ENCODE measurements around the gene FYN.

Gene FYN

DNA sequence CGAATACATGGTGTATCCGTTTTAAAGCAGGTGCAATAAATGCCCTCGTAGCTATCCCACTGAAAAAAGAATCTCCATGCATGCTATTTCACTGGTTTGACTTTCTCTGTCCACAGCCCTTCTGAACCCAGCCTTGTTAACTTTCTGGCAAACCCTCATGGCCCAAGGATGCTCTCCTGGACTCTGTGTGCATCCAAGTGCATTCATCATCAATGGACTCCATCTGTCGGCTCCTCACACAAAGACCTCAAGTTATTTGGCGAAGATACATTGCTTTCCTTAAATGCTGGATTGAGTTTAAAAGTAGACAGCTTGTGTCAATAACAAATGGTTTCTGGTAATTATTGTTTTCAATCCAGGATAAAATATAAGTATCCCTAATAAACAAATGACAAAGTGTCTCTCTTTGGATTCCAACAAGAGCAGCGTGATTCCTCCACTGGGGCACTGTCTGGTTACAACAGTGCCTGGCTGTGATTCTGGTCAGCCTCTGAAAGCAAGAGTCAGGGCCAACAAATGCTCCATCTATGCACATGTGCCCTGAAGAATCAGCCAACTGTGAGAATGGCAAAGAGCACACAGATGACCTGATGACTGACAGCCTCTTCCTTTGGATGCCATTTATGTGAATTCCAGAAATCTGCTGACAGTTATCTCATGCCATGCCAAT, 55.7 kb downstream of the FYN start:
- H3K27me3 ChIP-seq (ENCODE audit: control insufficient read depth, insufficient read depth, low read length), result no peaks in the 10 kb centered on the region
- H3K9ac ChIP-seq (ENCODE audit: low read depth, low read length), result no peak overlapping the region
- peaks cover 17% of the 10 kb centered on the region for H3K36me3 ChIP-seq (ENCODE audit: control insufficient read depth, insufficient read depth, low read length)
- peaks cover 6% of the 10 kb centered on the region for H3K4me1 ChIP-seq (ENCODE audit: control insufficient read depth, insufficient read depth, low read length)
- no peak overlapping the region for H3K4me3 ChIP-seq (ENCODE audit: low read depth, low read length)
- H3K27ac ChIP-seq (ENCODE audit: low read depth, low read length), result no peak overlapping the region
- no peaks in the 10 kb centered on the region for H3K9me3 ChIP-seq (ENCODE audit: control insufficient read depth, insufficient read depth, low read length)

DNA sequence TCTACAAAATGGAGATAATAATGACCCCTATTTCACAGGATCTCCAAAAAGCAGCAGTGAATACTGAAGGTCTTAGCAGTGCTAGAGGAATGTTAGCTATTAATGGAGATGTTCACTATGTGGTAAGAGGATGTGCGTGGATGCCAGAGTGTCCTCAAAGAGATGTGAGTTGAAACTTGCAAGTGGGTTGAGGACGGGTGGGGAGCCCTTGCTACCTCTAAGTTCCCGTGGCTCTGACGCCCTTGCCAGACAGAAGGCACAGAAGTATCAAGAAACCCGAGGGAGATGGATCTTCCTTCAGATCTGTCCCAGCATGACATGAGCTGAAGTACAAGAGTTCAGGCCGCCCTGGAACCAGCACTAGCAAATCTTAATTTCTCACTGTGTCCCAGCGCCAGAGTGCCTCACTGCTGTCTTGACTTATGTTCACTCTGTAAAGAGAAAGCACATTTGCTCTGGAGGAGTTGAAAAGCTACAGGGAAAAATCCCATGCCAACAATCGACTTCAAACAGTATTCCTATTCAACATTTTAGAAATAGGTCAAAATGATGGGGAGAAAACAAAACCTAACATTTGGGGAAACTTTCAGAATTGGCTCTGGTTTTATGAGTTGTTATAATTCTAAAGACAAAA, 59.5 kb downstream of the FYN start:
- H3K36me3 ChIP-seq (ENCODE audit: control insufficient read depth, insufficient read depth, low read length), result peaks cover 11% of the 10 kb centered on the region
- no peaks in the 10 kb centered on the region for H3K9me3 ChIP-seq (ENCODE audit: control insufficient read depth, insufficient read depth, low read length)
- no peak overlapping the region for H3K4me3 ChIP-seq (ENCODE audit: low read depth, low read length)
- no peak overlapping the region for H3K9ac ChIP-seq (ENCODE audit: low read depth, low read length)
- no peak overlapping the region for H3K27ac ChIP-seq (ENCODE audit: low read depth, low read length)
- peaks cover 12% of the 10 kb centered on the region for H3K4me1 ChIP-seq (ENCODE audit: control insufficient read depth, insufficient read depth, low read length)
- H3K27me3 ChIP-seq (ENCODE audit: control insufficient read depth, insufficient read depth, low read length), result no peaks in the 10 kb centered on the region

DNA sequence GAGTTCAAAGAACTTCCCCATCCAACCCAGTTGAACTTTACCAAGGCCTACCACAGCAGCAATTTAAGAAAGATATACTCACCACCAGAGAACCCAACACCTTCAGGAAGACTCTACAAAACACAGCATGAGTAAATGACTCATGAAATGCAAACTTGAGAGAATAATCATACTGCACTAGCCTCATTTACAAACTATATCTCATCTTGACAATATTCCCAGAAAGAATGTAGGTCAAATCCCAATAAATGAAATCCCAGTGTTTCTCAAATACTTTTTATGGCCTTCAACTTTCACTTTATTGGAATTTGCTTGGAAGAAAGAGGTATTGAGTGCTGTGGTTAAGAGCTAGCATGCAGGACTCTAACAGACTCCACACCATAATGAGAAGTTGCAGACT, 60.0 kb downstream of the FYN start:
- Histone ChIP-seq H3K9me3 (ENCODE audit: control insufficient read depth, insufficient read depth, low read length) (no peaks in the 10 kb centered on the region), H3K9ac (ENCODE audit: low read depth, low read length) (no peak overlapping the region), H3K36me3 (ENCODE audit: control insufficient read depth, insufficient read depth, low read length) (peaks cover 8% of the 10 kb centered on the region), H3K4me3 (ENCODE audit: low read depth, low read length) (no peak overlapping the region), H3K27me3 (ENCODE audit: control insufficient read depth, insufficient read depth, low read length) (no peaks in the 10 kb centered on the region), H3K4me1 (ENCODE audit: control insufficient read depth, insufficient read depth, low read length) (peaks cover 12% of the 10 kb centered on the region), H3K27ac (ENCODE audit: low read depth, low read length) (no peak overlapping the region)

DNA sequence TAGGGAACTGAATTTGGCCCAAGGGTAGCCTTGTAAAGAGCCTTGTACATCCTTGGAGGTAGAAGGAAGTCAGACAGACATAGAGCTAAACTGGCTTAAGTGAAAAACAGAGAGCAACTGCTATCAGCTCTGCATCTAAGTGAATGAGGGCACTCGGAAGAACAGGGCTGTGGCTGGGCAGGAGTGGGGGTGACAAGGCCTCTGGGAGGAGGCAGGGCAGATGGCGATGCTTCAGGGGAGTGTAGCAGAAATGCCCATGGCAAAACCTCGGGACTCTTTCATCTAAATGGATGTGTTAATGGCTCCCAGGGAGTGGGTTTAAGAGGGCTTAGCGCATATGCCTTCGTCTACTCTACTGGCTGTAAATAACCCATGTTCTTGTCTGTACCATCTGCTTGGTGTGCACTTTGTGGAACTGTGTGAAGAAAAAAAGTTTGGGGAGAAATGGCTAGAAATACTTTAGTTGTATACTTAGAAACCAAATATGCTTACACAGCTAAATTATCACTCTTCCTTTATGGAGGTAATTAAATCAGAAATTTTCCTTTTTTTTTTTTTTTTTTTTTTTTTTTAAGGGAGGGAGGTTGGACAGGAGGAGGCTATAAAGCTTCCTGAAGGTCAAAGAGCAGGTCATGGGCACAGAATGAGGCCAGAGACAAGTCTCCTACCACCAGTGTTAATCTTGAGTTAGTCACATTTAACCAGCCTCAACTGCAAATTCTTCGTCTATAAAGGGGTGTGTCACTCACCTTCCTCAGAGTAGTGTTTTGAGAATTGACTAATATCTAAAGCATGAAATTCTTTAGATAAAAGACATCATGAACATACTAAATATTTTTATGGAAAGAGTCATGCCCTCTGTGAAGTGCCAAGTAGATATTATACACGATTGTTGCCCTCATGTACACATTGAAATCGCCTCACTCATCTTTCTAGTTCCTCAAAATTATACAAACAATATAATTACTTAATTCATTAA, 60.9 kb downstream of the FYN start:
- Histone ChIP-seq H3K4me1 (ENCODE audit: control insufficient read depth, insufficient read depth, low read length) (peaks cover 12% of the 10 kb centered on the region), H3K27me3 (ENCODE audit: control insufficient read depth, insufficient read depth, low read length) (no peaks in the 10 kb centered on the region), H3K4me3 (ENCODE audit: low read depth, low read length) (no peak overlapping the region), H3K27ac (ENCODE audit: low read depth, low read length) (no peak overlapping the region), H3K36me3 (ENCODE audit: control insufficient read depth, insufficient read depth, low read length) (peaks cover 8% of the 10 kb centered on the region), H3K9ac (ENCODE audit: low read depth, low read length) (no peak overlapping the region), H3K9me3 (ENCODE audit: control insufficient read depth, insufficient read depth, low read length) (no peaks in the 10 kb centered on the region)

DNA sequence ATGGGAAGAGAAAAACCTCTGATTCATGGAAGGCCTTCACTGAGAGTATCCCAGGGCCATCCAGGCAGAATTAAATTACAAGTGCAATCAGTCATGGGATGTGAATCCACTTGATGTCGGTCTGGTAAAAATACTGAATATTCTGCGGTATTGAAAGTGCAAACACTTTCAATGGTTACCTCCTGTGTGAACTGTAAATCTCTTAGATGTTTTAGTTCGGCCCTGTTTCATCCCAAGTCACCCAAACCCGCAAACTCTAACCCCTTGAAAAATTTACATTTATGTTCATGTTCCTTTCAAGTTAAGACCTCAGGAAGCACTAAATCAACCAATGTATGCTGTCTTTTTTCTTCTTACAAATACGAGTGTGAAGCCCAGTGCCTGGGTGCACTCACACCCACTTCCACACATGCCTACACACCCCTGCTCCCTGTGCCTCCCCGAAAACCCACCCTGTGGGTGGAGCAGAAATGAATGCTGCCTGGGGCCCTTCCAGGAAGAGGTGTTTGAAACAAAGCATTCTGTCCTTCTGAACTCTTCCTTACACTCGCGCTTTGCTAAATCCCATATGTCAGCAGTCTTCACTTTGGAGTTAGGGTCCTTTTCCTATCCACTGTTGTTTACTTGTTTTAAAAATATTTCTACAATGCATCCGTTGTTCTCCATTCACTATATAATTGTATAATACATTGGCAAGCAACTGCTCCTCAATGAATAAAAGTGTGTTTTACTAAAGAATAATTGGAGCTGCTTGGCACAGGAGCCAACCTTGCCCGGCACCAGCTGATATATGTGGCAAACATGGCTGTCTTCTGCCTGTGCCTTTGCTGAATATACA, 62.7 kb downstream of the FYN start:
- no peaks in the 10 kb centered on the region for H3K9me3 ChIP-seq (ENCODE audit: control insufficient read depth, insufficient read depth, low read length)
- no peak overlapping the region for H3K4me3 ChIP-seq (ENCODE audit: low read depth, low read length)
- H3K27ac ChIP-seq (ENCODE audit: low read depth, low read length), result no peak overlapping the region
- H3K9ac ChIP-seq (ENCODE audit: low read depth, low read length), result no peak overlapping the region
- peaks cover 16% of the 10 kb centered on the region for H3K4me1 ChIP-seq (ENCODE audit: control insufficient read depth, insufficient read depth, low read length)
- no peaks in the 10 kb centered on the region for H3K27me3 ChIP-seq (ENCODE audit: control insufficient read depth, insufficient read depth, low read length)
- H3K36me3 ChIP-seq (ENCODE audit: control insufficient read depth, insufficient read depth, low read length), result peaks cover 8% of the 10 kb centered on the region

DNA sequence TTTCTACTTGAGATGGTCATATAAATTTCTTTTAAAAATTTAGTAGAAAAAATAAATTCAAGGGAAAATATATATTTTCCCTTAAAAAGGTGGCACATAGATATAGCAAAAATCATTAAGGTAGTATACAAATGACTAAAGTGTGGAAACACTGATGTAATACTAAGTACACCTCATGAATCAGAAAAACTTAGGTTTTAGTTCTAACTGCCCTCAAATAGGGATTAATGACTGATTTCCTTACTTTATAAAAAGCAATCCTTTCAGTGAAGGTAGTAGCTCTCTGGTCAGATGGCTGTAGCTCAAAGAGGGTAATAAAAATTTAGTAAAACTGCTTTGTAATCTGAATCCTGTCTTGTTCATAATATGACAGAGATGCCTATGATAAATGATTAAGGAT, 63.5 kb downstream of the FYN start:
- H3K4me3 ChIP-seq (ENCODE audit: low read depth, low read length), result no peak overlapping the region

DNA sequence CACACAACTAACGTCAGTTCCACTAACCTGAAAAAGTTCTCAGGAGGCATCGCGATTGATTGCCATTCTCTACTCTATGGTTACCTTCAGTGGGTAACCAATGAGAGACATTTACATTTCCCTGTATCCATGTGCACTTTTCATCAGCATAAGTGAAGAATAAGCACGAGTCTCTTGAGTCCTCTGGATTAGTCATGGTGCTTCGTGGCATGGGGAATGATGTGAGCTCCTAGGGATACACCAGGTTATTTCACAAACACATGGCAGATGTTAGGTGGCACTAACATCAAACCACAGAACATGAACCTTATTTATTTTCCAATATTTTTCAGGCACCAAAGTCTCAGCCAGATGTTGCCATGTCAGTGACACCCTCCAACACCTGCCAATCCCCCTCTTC, 64.0 kb downstream of the FYN start:
- peaks cover 8% of the 10 kb centered on the region for H3K36me3 ChIP-seq (ENCODE audit: control insufficient read depth, insufficient read depth, low read length)
- H3K9ac ChIP-seq (ENCODE audit: low read depth, low read length), result no peak overlapping the region
- H3K4me1 ChIP-seq (ENCODE audit: control insufficient read depth, insufficient read depth, low read length), result peaks cover 16% of the 10 kb centered on the region
- H3K4me3 ChIP-seq (ENCODE audit: low read depth, low read length), result no peak overlapping the region
- H3K27me3 ChIP-seq (ENCODE audit: control insufficient read depth, insufficient read depth, low read length), result no peaks in the 10 kb centered on the region
- H3K27ac ChIP-seq (ENCODE audit: low read depth, low read length), result no peak overlapping the region
- no peaks in the 10 kb centered on the region for H3K9me3 ChIP-seq (ENCODE audit: control insufficient read depth, insufficient read depth, low read length)

More for the DNA sequence above, 63.5 kb downstream of the FYN start:
- Histone ChIP-seq H3K9me3 (ENCODE audit: control insufficient read depth, insufficient read depth, low read length) (no peaks in the 10 kb centered on the region), H3K27me3 (ENCODE audit: control insufficient read depth, insufficient read depth, low read length) (no peaks in the 10 kb centered on the region), H3K27ac (ENCODE audit: low read depth, low read length) (no peak overlapping the region), H3K9ac (ENCODE audit: low read depth, low read length) (no peak overlapping the region), H3K36me3 (ENCODE audit: control insufficient read depth, insufficient read depth, low read length) (peaks cover 8% of the 10 kb centered on the region), H3K4me1 (ENCODE audit: control insufficient read depth, insufficient read depth, low read length) (peaks cover 16% of the 10 kb centered on the region)

DNA sequence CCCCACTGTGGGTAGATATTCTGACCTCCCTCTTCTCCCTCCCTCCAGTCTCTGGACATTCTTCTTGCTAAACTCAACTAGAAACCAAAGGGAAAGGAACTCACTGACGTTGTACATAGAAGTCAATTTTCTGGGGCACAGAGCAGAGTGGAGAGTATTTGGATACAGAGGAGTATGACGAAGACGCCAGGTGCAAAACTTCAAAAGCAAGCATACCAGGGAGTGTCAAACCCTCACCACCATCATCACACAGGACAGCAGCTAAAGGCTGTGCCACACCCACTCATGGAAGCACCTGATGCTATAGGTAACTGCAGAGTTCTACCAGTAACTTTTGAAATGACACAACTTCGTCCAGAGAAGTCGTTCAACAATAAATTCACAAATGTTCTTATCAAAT, 64.8 kb downstream of the FYN start:
- no peak overlapping the region for H3K4me3 ChIP-seq (ENCODE audit: low read depth, low read length)
- H3K9ac ChIP-seq (ENCODE audit: low read depth, low read length), result no peak overlapping the region
- H3K27ac ChIP-seq (ENCODE audit: low read depth, low read length), result no peak overlapping the region
- peaks cover 3% of the 10 kb centered on the region for H3K36me3 ChIP-seq (ENCODE audit: control insufficient read depth, insufficient read depth, low read length)
- H3K9me3 ChIP-seq (ENCODE audit: control insufficient read depth, insufficient read depth, low read length), result no peaks in the 10 kb centered on the region
- peaks cover 16% of the 10 kb centered on the region for H3K4me1 ChIP-seq (ENCODE audit: control insufficient read depth, insufficient read depth, low read length)
- no peaks in the 10 kb centered on the region for H3K27me3 ChIP-seq (ENCODE audit: control insufficient read depth, insufficient read depth, low read length)

DNA sequence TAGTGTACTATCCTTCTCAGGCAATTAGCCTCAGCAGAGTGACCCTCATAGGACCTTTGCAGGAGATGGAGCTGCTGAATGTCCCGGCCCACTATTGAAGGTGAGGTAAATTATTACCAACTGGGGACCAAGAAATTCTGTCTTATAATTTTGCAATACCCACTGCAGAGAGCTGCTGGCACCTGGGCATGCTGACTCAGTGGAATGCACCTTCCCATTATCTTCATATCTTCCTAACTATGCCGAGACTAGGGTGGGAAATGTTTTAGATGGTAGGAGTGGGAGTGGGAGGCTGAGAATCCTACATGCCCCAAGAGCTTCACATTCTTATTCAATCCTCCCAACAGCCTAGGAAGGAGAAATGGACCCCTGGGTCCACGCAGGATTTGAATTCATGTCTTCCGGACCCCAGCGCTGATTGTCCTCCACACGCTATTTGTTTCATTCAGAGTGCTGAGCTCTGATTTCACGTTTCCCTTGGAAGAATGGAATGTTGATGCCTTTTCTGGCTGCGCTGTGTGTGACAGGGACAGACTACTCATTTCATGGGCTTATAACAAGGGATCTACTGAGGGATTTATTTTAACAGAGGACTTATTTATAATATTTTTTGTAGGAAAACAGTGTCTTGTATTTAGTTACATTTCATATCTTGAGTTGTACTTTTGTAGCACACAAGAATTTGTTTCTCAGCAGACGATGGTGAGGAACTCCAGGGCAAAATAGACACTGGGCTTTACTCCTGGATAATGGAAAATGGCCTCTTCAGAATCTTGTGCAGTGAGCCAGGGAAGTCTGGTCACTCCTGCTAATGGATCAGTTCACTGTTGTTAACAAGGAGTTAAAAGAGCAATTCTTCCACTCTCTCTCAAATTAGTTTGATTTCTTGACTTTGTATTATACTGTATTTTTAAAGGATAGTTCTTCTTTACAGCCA, 66.4 kb downstream of the FYN start:
- H3K36me3 ChIP-seq (ENCODE audit: control insufficient read depth, insufficient read depth, low read length), result no peaks in the 10 kb centered on the region
- no peaks in the 10 kb centered on the region for H3K27me3 ChIP-seq (ENCODE audit: control insufficient read depth, insufficient read depth, low read length)
- H3K9ac ChIP-seq (ENCODE audit: low read depth, low read length), result no peak overlapping the region
- no peak overlapping the region for H3K27ac ChIP-seq (ENCODE audit: low read depth, low read length)
- no peak overlapping the region for H3K4me3 ChIP-seq (ENCODE audit: low read depth, low read length)
- peaks cover 4% of the 10 kb centered on the region; the same call in 1 of the 2 replicates for H3K4me1 ChIP-seq (ENCODE audit: control insufficient read depth, insufficient read depth, low read length)
- no peaks in the 10 kb centered on the region for H3K9me3 ChIP-seq (ENCODE audit: control insufficient read depth, insufficient read depth, low read length)

DNA sequence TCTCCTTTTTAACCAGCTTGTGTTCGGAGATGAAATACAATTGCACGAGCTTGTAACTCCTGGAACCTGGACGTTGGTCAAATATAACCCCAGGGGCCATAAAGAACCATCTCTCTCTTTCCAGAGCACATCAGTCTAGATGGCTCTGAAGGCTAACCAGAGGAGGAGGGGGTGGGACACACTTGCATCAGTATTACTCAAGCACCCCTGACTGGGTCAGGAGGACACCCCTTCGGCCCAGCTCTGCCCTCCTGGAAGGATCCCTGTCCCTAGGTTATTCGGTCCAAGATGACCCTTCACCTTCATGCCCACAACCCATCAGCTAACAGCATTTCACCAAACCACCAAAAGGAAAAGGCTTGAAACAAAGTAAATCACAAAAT, 67.1 kb downstream of the FYN start:
- no peaks in the 10 kb centered on the region for H3K9me3 ChIP-seq (ENCODE audit: control insufficient read depth, insufficient read depth, low read length)
- no peak overlapping the region for H3K9ac ChIP-seq (ENCODE audit: low read depth, low read length)
- H3K27ac ChIP-seq (ENCODE audit: low read depth, low read length), result no peak overlapping the region
- peaks cover 4% of the 10 kb centered on the region; the same call in 1 of the 2 replicates for H3K4me1 ChIP-seq (ENCODE audit: control insufficient read depth, insufficient read depth, low read length)
- no peaks in the 10 kb centered on the region for H3K36me3 ChIP-seq (ENCODE audit: control insufficient read depth, insufficient read depth, low read length)
- no peak overlapping the region for H3K4me3 ChIP-seq (ENCODE audit: low read depth, low read length)
- H3K27me3 ChIP-seq (ENCODE audit: control insufficient read depth, insufficient read depth, low read length), result no peaks in the 10 kb centered on the region

Data from HUES48 (cell line).